ENCODE measurements around the gene SNRPA. TPM values are rescaled to one million over a fixed set of nuclear protein-coding genes. Genes with fewer than 3 reads are reported as not detected.

The SNRPA gene
- total and polyA plus RNA-seq, 2 of the 8 experiments (the other 6 are each of a cell fraction or from before 2014, with no cell fraction given): 201 to 202 TPM

GRCh38 chr19:40726279-40726678, 24.7 kb upstream of the SNRPA start:
- peaks cover 2 to 14% (median 6%) of the 10 kb centered on the region in 4 experiments; a peak in 5 of 8 replicates for H3K36me3 ChIP-seq (ENCODE audit: control insufficient read depth in 2 of 4, insufficient read depth in 4 of 4, low read length in 3 of 4)
- no peak overlapping the region for H3K18ac ChIP-seq (ENCODE audit: extremely low read depth, low read length)
- no peaks in the 10 kb centered on the region for H3K23me2 ChIP-seq (ENCODE audit: low read depth, low read length)
- no peak overlapping the region for H3K4ac ChIP-seq (replicated peaks; ENCODE audit: insufficient read length, low read depth, low read length)
- no peak for TF ChIP-seq TEAD4 (IDR thresholded peaks at IDR 0.05; ENCODE audit: low read depth, low read length)
- no peak for TF ChIP-seq ZNF274 (IDR thresholded peaks at IDR 0.05; ENCODE audit: borderline replicate concordance, extremely low read depth, low read length)
- TF ChIP-seq, protein P1, sequence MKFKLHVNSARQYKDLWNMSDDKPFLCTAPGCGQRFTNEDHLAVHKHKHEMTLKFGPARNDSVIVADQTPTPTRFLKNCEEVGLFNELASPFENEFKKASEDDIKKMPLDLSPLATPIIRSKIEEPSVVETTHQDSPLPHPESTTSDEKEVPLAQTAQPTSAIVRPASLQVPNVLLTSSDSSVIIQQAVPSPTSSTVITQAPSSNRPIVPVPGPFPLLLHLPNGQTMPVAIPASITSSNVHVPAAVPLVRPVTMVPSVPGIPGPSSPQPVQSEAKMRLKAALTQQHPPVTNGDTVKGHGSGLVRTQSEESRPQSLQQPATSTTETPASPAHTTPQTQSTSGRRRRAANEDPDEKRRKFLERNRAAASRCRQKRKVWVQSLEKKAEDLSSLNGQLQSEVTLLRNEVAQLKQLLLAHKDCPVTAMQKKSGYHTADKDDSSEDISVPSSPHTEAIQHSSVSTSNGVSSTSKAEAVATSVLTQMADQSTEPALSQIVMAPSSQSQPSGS (IDR thresholded peaks at IDR 0.05; ENCODE audit: low read length): no peak
- TF ChIP-seq ATF3 (IDR thresholded peaks at IDR 0.05; ENCODE audit: insufficient read depth, low read depth, low read length): no peak
- TF ChIP-seq RNF2 (IDR thresholded peaks at IDR 0.05; ENCODE audit: borderline replicate concordance, low read depth, low read length, missing control alignments, poor library complexity, severe bottlenecking): no peak
- no peak for TF ChIP-seq CBX5 (IDR thresholded peaks at IDR 0.05; ENCODE audit: low read depth, low read length)
- no peak for TF ChIP-seq FOSL1 (IDR thresholded peaks at IDR 0.05; ENCODE audit: insufficient read depth, low read depth, low read length)
- H2BK5ac ChIP-seq (ENCODE audit: low read depth, low read length): no peak overlapping the region
- no peaks in the 10 kb centered on the region for H3K27me3 ChIP-seq (replicated peaks in 1 of 4; ENCODE audit: control insufficient read depth in 3 of 4, extremely low read depth in 1 of 4, insufficient read depth in 3 of 4, low read length in 3 of 4)
- H2BK12ac ChIP-seq (ENCODE audit: low read depth, low read length): no peak overlapping the region
- no peaks in the 10 kb centered on the region for H4K20me1 ChIP-seq (replicated peaks in 1 of 2; ENCODE audit: control insufficient read depth in 1 of 2, insufficient read depth in 2 of 2, low read length in 2 of 2)
- DNase-seq (ENCODE audit: low read depth in 1 of 2, low spot score in 2 of 2) (no peak), FAIRE-seq (no peak)
- no peak overlapping the region for H3K23ac ChIP-seq (ENCODE audit: insufficient read length)
- no peaks in the 10 kb centered on the region for H3K9me3 ChIP-seq (ENCODE audit: insufficient read depth in 2 of 2, low read depth in 1 of 2, low read length in 1 of 2)
- no peak overlapping the region for H3K4me2 ChIP-seq (ENCODE audit: insufficient read depth in 1 of 2, low read depth in 2 of 2, low read length in 2 of 2)
- H4K8ac ChIP-seq (ENCODE audit: extremely low read depth, insufficient read depth, low read length): no peak overlapping the region
- H3K4me3 ChIP-seq (ENCODE audit: extremely low read depth in 1 of 4, insufficient read depth in 2 of 4, low read depth in 3 of 4, low read length in 4 of 4): no peak overlapping the region
- no peak overlapping the region for H3K14ac ChIP-seq (ENCODE audit: insufficient read length)
- peaks cover 0 to 2% of the 10 kb centered on the region in 2 experiments; a peak in 1 of 4 replicates for H3K79me2 ChIP-seq (ENCODE audit: control insufficient read depth in 1 of 2, insufficient read depth in 2 of 2, low read length in 2 of 2)
- H2BK20ac ChIP-seq (ENCODE audit: low read length): no peak overlapping the region
- no peak overlapping the region for H4K5ac ChIP-seq (ENCODE audit: insufficient read length, low read depth, low read length)
- no peak overlapping the region for H2BK120ac ChIP-seq (replicated peaks; ENCODE audit: low read depth, low read length)
- WGBS, 2 experiments (ENCODE audit: extremely low coverage in 1 of 2, insufficient coverage in 1 of 2, insufficient read length in 1 of 2, insufficient replicate concordance in 2 of 2, low coverage in 1 of 2, low lambda C conversion rate in 2 of 2, missing lambda C conversion rate in 1 of 2): 95% methylated on average over 4 of the region's 4 CpGs; no CpG with 5 or more reads in 1 of the 2 experiments
- H3K9ac ChIP-seq (replicated peaks in 1 of 4; ENCODE audit: extremely low read depth in 1 of 4, low read depth in 3 of 4, low read length in 3 of 4): no peak overlapping the region
- H3K79me1 ChIP-seq (ENCODE audit: low read depth, low read length): no peaks in the 10 kb centered on the region; the same call in none of the 2 replicates
- no peak overlapping the region for H3K56ac ChIP-seq (replicated peaks; ENCODE audit: insufficient read length, low read depth, low read length)
- no peak overlapping the region for H2AK5ac ChIP-seq (ENCODE audit: low read depth, low read length)
- H4K91ac ChIP-seq (replicated peaks; ENCODE audit: insufficient read length, low read length): no peak overlapping the region
- CTCF ChIA-PET (ENCODE audit: partially characterized antibody): interaction anchor here (1.7 to 1.8 kb wide), 2 partner anchors 10 to 20 kb away, joined by 4 read pairs; no protein-coding TSS in a partner anchor
- POLR2A ChIA-PET (ENCODE audit: partially characterized antibody): interaction anchor here (0.8 to 2.6 kb wide), 4 partner anchors 10 to 31 kb away, joined by 3 to 9 read pairs (median 4); no protein-coding TSS in a partner anchor
- H2BK15ac ChIP-seq (ENCODE audit: low read length): no peak overlapping the region
- H2AFZ ChIP-seq (ENCODE audit: low read length): no peak overlapping the region
- no peak overlapping the region for H3K27ac ChIP-seq (ENCODE audit: low read depth, low read length)
- H3K4me1 ChIP-seq (replicated peaks in 1 of 4; ENCODE audit: control insufficient read depth in 3 of 4, insufficient read depth in 4 of 4, low read length in 3 of 4): no peaks in the 10 kb centered on the region

Data from H1 (cell line).